ENCODE results near the gene ACSM2B. TPM values are rescaled to one million over a fixed set of nuclear protein-coding genes. Genes with fewer than 3 reads are reported as not detected.
"Not testable (repeated sequence)": the region's sequence is repeated elsewhere in the genome, so short reads cannot be mapped to it uniquely, and the experiment has no call there.

Gene ACSM2B
- total RNA-seq, 1 experiment from 2014 or later, result not detected

- BruUV-seq (replicated peaks); H3K9me3 ChIP-seq (ENCODE audit: control insufficient read depth in 1 of 2, insufficient read depth in 1 of 2, low read depth in 1 of 2, low read length in 2 of 2); H3K4me2 ChIP-seq (ENCODE audit: low read length); H4K20me1 ChIP-seq (ENCODE audit: insufficient read depth); H2AFZ ChIP-seq (ENCODE audit: low read depth, low read length, poor library complexity, severe bottlenecking); H3K27ac ChIP-seq (ENCODE audit: low read depth, low read length); H3K79me2 ChIP-seq (ENCODE audit: insufficient read depth, low read length); CTCF ChIA-PET; H3K9ac ChIP-seq (ENCODE audit: low read length); H3K27me3 ChIP-seq (ENCODE audit: insufficient read depth, low read length); POLR2A ChIA-PET; H3K4me3 ChIP-seq (replicated peaks in 1 of 2; ENCODE audit: low read depth in 1 of 2, low read length in 2 of 2); H3K9me2 ChIP-seq (ENCODE audit: insufficient read depth); RAD21 ChIA-PET (ENCODE audit: low non-redundant PET in 1 of 2, low total read pairs in 2 of 2, uncharacterized antibody in 2 of 2, unreplicated experiment in 2 of 2); H3K36me3 ChIP-seq (ENCODE audit: control insufficient read depth in 1 of 2, insufficient read depth in 2 of 2, low read length in 2 of 2); H3K4me1 ChIP-seq (ENCODE audit: control insufficient read depth in 1 of 2, insufficient read depth in 2 of 2, low read length in 2 of 2): not testable (repeated sequence)
- ATAC-seq (peak; percentile 83), DNase-seq (ENCODE audit: low read depth, low spot score) (peak; percentile 8)
- TF ChIP-seq CTCF (IDR thresholded peaks at IDR 0.05 in 2 of 3, conservative IDR thresholded peaks at IDR 0.05 in 1 of 3; ENCODE audit: borderline replicate concordance in 1 of 3, insufficient read depth in 1 of 3, low read depth in 2 of 3, low read length in 2 of 3) (peak; percentile 30 to 48 (median 33); a peak in 4 of 6 replicates), RAD21 (IDR thresholded peaks at IDR 0.05; ENCODE audit: low read depth) (peak; percentile 48)
- intact Hi-C loops (cut with micrococcal nuclease), result loop anchor here (5.0 kb wide), 1 partner anchor 105 kb away; no protein-coding TSS in a partner anchor
These were observed 26.0 kb upstream of the ACSM2B start for GRCh38 chr16:20602205-20602604.

GRCh38 chr16:20599475-20599874, 23.3 kb upstream of the ACSM2B start:
- H3K4me2 ChIP-seq (ENCODE audit: low read length); ATAC-seq; H3K4me3 ChIP-seq (replicated peaks in 1 of 2; ENCODE audit: low read depth in 1 of 2, low read length in 2 of 2); H3K27ac ChIP-seq (ENCODE audit: low read depth, low read length); H3K4me1 ChIP-seq (ENCODE audit: control insufficient read depth in 1 of 2, insufficient read depth in 2 of 2, low read length in 2 of 2); H3K79me2 ChIP-seq (ENCODE audit: insufficient read depth, low read length); RAD21 ChIA-PET (ENCODE audit: low non-redundant PET in 1 of 2, low total read pairs in 2 of 2, uncharacterized antibody in 2 of 2, unreplicated experiment in 2 of 2); H3K36me3 ChIP-seq (ENCODE audit: control insufficient read depth in 1 of 2, insufficient read depth in 2 of 2, low read length in 2 of 2); POLR2A ChIA-PET; CTCF ChIA-PET; H3K9me3 ChIP-seq (ENCODE audit: control insufficient read depth in 1 of 2, insufficient read depth in 1 of 2, low read depth in 1 of 2, low read length in 2 of 2); DNase-seq (ENCODE audit: low read depth, low spot score); H3K27me3 ChIP-seq (ENCODE audit: insufficient read depth, low read length); H4K20me1 ChIP-seq (ENCODE audit: insufficient read depth); H3K9ac ChIP-seq (ENCODE audit: low read length); BruUV-seq (replicated peaks); H3K9me2 ChIP-seq (ENCODE audit: insufficient read depth); H2AFZ ChIP-seq (ENCODE audit: low read depth, low read length, poor library complexity, severe bottlenecking); intact Hi-C loops (cut with micrococcal nuclease): not testable (repeated sequence)
